GM12892 (cell line): ENCODE data around the gene HOXD9.

Experiments
- POLR2A ChIP-seq: IDR thresholded peaks from 2 replicates; pipeline ENCODE4 v1.6.1; 2011; ENCODE audit warnings: low read depth, low read length, control low read depth
- POLR2AphosphoS5 ChIP-seq: IDR thresholded peaks from 2 replicates; pipeline ENCODE4 v1.6.1; 2011; ENCODE audit warnings: low read depth, low read length, control low read depth

DNA sequence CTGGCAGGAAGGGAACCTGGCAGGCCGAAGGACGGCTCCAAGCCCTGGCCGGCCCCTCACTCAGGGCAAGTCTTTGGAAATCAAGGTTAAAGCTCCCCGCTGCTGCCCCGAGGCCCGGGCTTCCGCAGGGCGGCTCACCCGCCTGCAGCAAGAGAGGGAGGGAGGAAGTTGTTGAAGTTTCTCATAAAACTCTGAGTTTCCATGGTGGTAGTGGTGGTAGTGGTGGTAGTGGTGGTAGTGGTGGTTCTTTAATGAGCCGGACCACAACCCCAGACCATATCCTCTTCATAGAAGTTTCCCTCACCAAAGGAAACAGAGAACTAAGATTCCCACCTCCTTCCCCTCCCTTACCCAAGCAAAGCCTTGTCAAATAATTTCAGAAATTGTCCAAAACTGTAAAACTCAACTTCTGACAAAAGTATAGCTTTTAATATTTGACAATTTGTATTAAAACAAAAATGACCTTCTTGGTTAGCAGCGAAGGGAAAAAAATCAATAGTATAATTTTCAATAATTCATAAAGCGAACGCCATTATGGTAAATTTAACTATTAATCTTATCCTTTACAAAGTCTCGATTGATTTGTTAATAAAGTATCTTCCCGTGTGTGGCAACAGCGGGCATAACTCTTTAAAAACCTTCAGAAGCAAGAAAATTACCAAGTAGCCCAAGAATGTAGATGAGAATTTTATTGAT lies 7.4 kb upstream of the HOXD9 start:
- TF ChIP-seq POLR2A (no peak), POLR2AphosphoS5 (no peak)
